ENCODE results near the gene SSUH2. TPM values are rescaled to one million over a fixed set of nuclear protein-coding genes. Genes with fewer than 3 reads are reported as not detected.

Gene SSUH2
- total and polyA plus RNA-seq, 2 of the 13 experiments (the other 11 are each of a cell fraction or from before 2014, with no cell fraction given): 38.1 to 136 TPM

- TSS peak; percentile 66 for BruUV-seq (replicated peaks)
- Histone ChIP-seq H3K9me3 (ENCODE audit: low read length) (no peaks in the 10 kb centered on the region), H2AFZ (ENCODE audit: low read length) (no peak overlapping the region), H3K4me1 (ENCODE audit: insufficient read depth, low read length) (peaks cover 100% of the 10 kb centered on the region), H3K27ac (ENCODE audit: extremely low read length, insufficient read depth, low read length) (peak overlapping the region; percentile 83), H3K4me2 (ENCODE audit: low read depth, low read length) (peak overlapping the region; percentile 92), H3K9ac (ENCODE audit: insufficient read depth, low read depth, low read length) (peak overlapping the region; percentile 77), H4K20me1 (ENCODE audit: insufficient read depth, low read length) (no peaks in the 10 kb centered on the region), H3K79me2 (ENCODE audit: insufficient read depth, low read length) (peaks cover 41% of the 10 kb centered on the region), H3K36me3 (replicated peaks in 1 of 2; ENCODE audit: control insufficient read depth in 1 of 2, insufficient read depth in 2 of 2, low read length in 2 of 2) (peaks cover 0 to 5% of the 10 kb centered on the region in 2 experiments; a peak in 1 of 5 replicates), H3K27me3 (ENCODE audit: control insufficient read depth in 1 of 2, insufficient read depth in 2 of 2, low read length in 2 of 2) (no peaks in the 10 kb centered on the region), H3K4me3 (replicated peaks in 1 of 3; ENCODE audit: insufficient read depth in 1 of 3, low read depth in 2 of 3, low read length in 3 of 3) (peak overlapping the region in 1 of 3 experiments; percentile 71; a peak in 1 of 6 replicates)
- no peak for DNase-seq (ENCODE audit: low spot score)
- ATAC-seq: no peak
- WGBS (ENCODE audit: low lambda C conversion rate): 50% methylated on average over 2 of the region's 2 CpGs
- in situ Hi-C loops (cut with HindIII; ENCODE audit: extremely low pct_ligation_motif_present, low pct_unique_long_range_greater_than_20kb): no loop called here
- ChIA-PET CTCF (ENCODE audit: low intra/inter-chr PET ratio, low total read pairs) (no interaction called here), POLR2A (interaction anchor here (1.0 to 3.9 kb wide), 5 partner anchors 9 to 312 kb away, joined by 3 to 20 read pairs (median 4); no protein-coding TSS in a partner anchor)
- intact Hi-C loops (cut with micrococcal nuclease; ENCODE audit: unreplicated experiment): no loop called here
- FAIRE-seq: no peak
- no peak for TF ChIP-seq ZNF788 (CRISPR knock-in tag; IDR thresholded peaks at IDR 0.05; ENCODE audit: borderline replicate concordance)
- TF ChIP-seq CREB1 (IDR thresholded peaks at IDR 0.05): no peak
- peak; percentile 5; the same call in 1 of the 2 replicates for TF ChIP-seq CREB1 (CRISPR knock-in tag; IDR thresholded peaks at IDR 0.05)
- peak; percentile 69 for TF ChIP-seq ASH2L (IDR thresholded peaks at IDR 0.05; ENCODE audit: insufficient read length, low read depth, low read length)
- TF ChIP-seq ZNF543 (CRISPR knock-in tag; IDR thresholded peaks at IDR 0.05): 0 out of 2 replicates have a peak, but pooled peaks have one; percentile 8
- peak; percentile 14; the same call in 1 of the 2 replicates for TF ChIP-seq TARDBP (CRISPR knock-in tag; IDR thresholded peaks at IDR 0.05)
- TF ChIP-seq HOXA5 (CRISPR knock-in tag; IDR thresholded peaks at IDR 0.05): no peak
- TF ChIP-seq CREM (IDR thresholded peaks at IDR 0.05): 0 out of 2 replicates have a peak, but pooled peaks have one; percentile 7
- TF ChIP-seq CREM (CRISPR knock-in tag; IDR thresholded peaks at IDR 0.05): no peak
- TF ChIP-seq PHF21A (CRISPR knock-in tag; IDR thresholded peaks at IDR 0.05): 0 out of 2 replicates have a peak, but pooled peaks have one; percentile 8
- TF ChIP-seq KDM5B (CRISPR knock-in tag; IDR thresholded peaks at IDR 0.05; ENCODE audit: borderline replicate concordance): no peak
- TF ChIP-seq ZKSCAN1 (IDR thresholded peaks at IDR 0.05; ENCODE audit: low read length): 0 out of 2 replicates have a peak, but pooled peaks have one; percentile 2
- TF ChIP-seq HMGXB4 (CRISPR knock-in tag; IDR thresholded peaks at IDR 0.05; ENCODE audit: borderline replicate concordance in 1 of 2, low read depth in 1 of 2): 0 out of 4 replicates have a peak, but pooled peaks of 1 of the 2 experiments have one; percentile 4
- no peak for TF ChIP-seq ZNF326 (CRISPR knock-in tag; IDR thresholded peaks at IDR 0.05; ENCODE audit: borderline replicate concordance)
- TF ChIP-seq ZHX2 (IDR thresholded peaks at IDR 0.05; ENCODE audit: low read depth): 0 out of 2 replicates have a peak, but pooled peaks have one; percentile 9
- TF ChIP-seq ZHX2 (CRISPR knock-in tag; IDR thresholded peaks at IDR 0.05; ENCODE audit: borderline replicate concordance): no peak
- TF ChIP-seq SNAPC2 (CRISPR knock-in tag; IDR thresholded peaks at IDR 0.05): 0 out of 2 replicates have a peak, but pooled peaks have one; percentile 13
Observed at GRCh38 chr3:8652324-8652987, 7.9 kb upstream of the SSUH2 start.

Measured in HepG2 (cell line).